ENCODE results near the gene GHITM. TPM values are rescaled to one million over a fixed set of nuclear protein-coding genes. Genes with fewer than 3 reads are reported as not detected.
A peak's percentile ranks its signal among the peaks of the same experiment; 100 is the strongest.
"Not testable (repeated sequence)": the region's sequence is repeated elsewhere in the genome, so short reads cannot be mapped to it uniquely, and the experiment has no call there.

The GHITM gene
- total and polyA plus RNA-seq, 4 donors = 107 to 177 (median 123) TPM

DNA sequence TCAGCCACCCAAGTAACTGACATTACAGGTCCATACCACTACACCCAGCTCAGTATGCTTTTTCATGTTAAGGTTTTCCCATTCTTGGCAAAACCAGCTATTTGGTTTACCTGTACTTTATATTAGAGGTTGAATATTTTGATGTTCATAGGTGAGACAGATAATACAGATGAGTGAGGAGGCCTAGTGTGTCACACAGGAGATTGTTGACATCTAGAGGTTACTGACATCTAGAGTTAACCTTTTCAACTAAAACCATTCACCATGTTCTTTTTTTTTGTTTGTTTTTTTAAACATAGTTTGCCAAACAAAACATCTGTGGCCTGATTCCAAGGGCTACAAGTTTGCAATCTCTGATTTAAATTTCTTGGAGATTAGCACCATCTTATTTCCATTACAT is 8.0 kb downstream of the GHITM start:
- Histone ChIP-seq H3K27ac (ENCODE audit: low read depth in 1 of 2, low read length in 1 of 2) (no peak overlapping the region), H3K9me3 (ENCODE audit: control insufficient read depth in 4 of 4, insufficient read depth in 3 of 4, low read length in 3 of 4) (no peaks in the 10 kb centered on the region), H3K36me3 (ENCODE audit: control insufficient read depth in 4 of 4, insufficient read depth in 4 of 4, low read length in 4 of 4) (peaks cover 32 to 58% (median 55%) of the 10 kb centered on the region in 4 donors), H3K27me3 (ENCODE audit: control insufficient read depth in 3 of 3, insufficient read depth in 3 of 3, low read length in 2 of 3) (no peaks in the 10 kb centered on the region), H3K4me1 (ENCODE audit: control insufficient read depth in 5 of 5, insufficient read depth in 5 of 5, low read length in 5 of 5) (no peaks in the 10 kb centered on the region), H3K9ac (ENCODE audit: insufficient read depth in 1 of 2, low read length in 2 of 2) (no peak overlapping the region), H3K4me3 (no peak overlapping the region)
- DNase-seq = no peak
- no peak for ATAC-seq (ENCODE audit: insufficient read depth, low FRiP score)
- TF ChIP-seq, protein P1, sequence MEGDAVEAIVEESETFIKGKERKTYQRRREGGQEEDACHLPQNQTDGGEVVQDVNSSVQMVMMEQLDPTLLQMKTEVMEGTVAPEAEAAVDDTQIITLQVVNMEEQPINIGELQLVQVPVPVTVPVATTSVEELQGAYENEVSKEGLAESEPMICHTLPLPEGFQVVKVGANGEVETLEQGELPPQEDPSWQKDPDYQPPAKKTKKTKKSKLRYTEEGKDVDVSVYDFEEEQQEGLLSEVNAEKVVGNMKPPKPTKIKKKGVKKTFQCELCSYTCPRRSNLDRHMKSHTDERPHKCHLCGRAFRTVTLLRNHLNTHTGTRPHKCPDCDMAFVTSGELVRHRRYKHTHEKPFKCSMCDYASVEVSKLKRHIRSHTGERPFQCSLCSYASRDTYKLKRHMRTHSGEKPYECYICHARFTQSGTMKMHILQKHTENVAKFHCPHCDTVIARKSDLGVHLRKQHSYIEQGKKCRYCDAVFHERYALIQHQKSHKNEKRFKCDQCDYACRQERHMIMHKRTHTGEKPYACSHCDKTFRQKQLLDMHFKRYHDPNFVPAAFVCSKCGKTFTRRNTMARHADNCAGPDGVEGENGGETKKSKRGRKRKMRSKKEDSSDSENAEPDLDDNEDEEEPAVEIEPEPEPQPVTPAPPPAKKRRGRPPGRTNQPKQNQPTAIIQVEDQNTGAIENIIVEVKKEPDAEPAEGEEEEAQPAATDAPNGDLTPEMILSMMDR (IDR thresholded peaks at IDR 0.05; ENCODE audit: control extremely low read depth, extremely low read depth) = no peak

DNA sequence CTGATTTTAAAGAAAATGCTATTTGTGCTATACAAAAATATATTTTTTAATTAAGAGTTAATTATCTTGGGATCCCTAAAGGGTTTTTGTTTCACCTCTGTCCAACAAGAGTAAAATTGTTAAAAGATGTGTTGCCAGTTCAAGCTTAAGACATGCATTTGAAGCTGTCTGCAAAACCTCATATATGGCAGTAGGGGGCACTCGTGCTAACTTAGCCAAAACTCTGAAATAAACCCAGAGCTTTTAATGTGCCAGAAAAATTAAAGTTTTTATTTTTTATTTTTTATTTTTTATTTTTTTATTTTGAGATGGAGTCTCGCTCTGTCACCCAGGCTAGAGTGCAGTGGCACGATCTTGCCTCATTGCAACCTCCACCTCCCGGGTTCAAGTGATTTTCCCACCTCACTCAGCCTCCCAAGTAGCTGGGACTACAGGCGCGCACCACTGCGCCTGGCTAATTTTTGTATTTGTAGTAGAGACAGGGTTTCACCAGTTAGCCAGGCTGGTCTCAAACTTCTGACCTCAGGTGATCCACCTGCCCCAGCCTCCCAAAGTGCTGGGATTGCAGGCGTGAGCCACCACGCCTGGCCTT is 8.8 kb downstream of the GHITM start:
- not testable (repeated sequence) for H3K4me1 ChIP-seq (ENCODE audit: control insufficient read depth in 5 of 5, insufficient read depth in 5 of 5, low read length in 5 of 5); H3K27me3 ChIP-seq (ENCODE audit: control insufficient read depth in 3 of 3, insufficient read depth in 3 of 3, low read length in 2 of 3); ATAC-seq (ENCODE audit: insufficient read depth, low FRiP score)

DNA sequence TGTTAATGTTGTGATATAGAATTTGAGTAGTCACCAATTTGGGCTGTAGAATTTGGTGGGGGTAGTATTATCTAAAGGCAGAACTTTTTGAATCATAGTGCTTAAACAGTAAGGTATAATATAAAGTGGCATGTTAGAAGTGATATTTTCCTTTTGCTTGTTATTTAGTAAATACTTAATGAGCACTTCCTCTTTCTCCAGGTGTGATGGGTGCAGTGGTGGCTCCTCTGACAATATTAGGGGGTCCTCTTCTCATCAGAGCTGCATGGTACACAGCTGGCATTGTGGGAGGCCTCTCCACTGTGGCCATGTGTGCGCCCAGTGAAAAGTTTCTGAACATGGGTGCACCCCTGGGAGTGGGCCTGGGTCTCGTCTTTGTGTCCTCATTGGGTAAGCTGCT is 10.5 kb downstream of the GHITM start:
- Histone ChIP-seq H3K4me1 (ENCODE audit: control insufficient read depth in 5 of 5, insufficient read depth in 5 of 5, low read length in 5 of 5) (no peaks in the 10 kb centered on the region), H3K4me3 (no peak overlapping the region), H3K9me3 (ENCODE audit: control insufficient read depth in 4 of 4, insufficient read depth in 3 of 4, low read length in 3 of 4) (no peaks in the 10 kb centered on the region), H3K36me3 (ENCODE audit: control insufficient read depth in 4 of 4, insufficient read depth in 4 of 4, low read length in 4 of 4) (peaks cover 29 to 55% (median 44%) of the 10 kb centered on the region in 4 donors), H3K9ac (ENCODE audit: insufficient read depth in 1 of 2, low read length in 2 of 2) (no peak overlapping the region), H3K27ac (ENCODE audit: low read depth in 1 of 2, low read length in 1 of 2) (no peak overlapping the region), H3K27me3 (ENCODE audit: control insufficient read depth in 3 of 3, insufficient read depth in 3 of 3, low read length in 2 of 3) (no peaks in the 10 kb centered on the region)
- DNase-seq (no peak), ATAC-seq (ENCODE audit: insufficient read depth, low FRiP score) (no peak)
- WGBS, 2 donors = 94% methylated on average over 2 of the region's 2 CpGs
- TF ChIP-seq, protein P1 (IDR thresholded peaks at IDR 0.05; ENCODE audit: control extremely low read depth, extremely low read depth) = no peak

More for the DNA sequence above, 8.8 kb downstream of the GHITM start:
- WGBS, 2 donors = 82 to 88% methylated on average over 9 of the region's 9 CpGs
- DNase-seq = peak in 2 of 3 donors; percentile 30 to 43
- H3K9ac ChIP-seq (ENCODE audit: insufficient read depth in 1 of 2, low read length in 2 of 2); H3K4me3 ChIP-seq; H3K27ac ChIP-seq (ENCODE audit: low read depth in 1 of 2, low read length in 1 of 2); H3K9me3 ChIP-seq (ENCODE audit: control insufficient read depth in 4 of 4, insufficient read depth in 3 of 4, low read length in 3 of 4): not testable (repeated sequence)
- TF ChIP-seq, protein P1 (IDR thresholded peaks at IDR 0.05; ENCODE audit: control extremely low read depth, extremely low read depth) = peak; percentile 42
- H3K36me3 ChIP-seq (ENCODE audit: control insufficient read depth in 4 of 4, insufficient read depth in 4 of 4, low read length in 4 of 4) = peaks cover 34 to 62% (median 54%) of the 10 kb centered on the region in 4 donors

DNA sequence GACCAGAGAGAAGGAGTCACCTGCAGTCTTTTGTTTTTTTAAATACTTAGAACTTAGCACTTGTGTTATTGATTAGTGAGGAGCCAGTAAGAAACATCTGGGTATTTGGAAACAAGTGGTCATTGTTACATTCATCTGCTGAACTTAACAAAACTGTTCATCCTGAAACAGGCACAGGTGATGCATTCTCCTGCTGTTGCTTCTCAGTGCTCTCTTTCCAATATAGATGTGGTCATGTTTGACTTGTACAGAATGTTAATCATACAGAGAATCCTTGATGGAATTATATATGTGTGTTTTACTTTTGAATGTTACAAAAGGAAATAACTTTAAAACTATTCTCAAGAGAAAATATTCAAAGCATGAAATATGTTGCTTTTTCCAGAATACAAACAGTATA is 13.5 kb downstream of the GHITM start:
- H3K27me3 ChIP-seq (ENCODE audit: control insufficient read depth in 3 of 3, insufficient read depth in 3 of 3, low read length in 2 of 3) = no peaks in the 10 kb centered on the region
- H3K36me3 ChIP-seq (ENCODE audit: control insufficient read depth in 4 of 4, insufficient read depth in 4 of 4, low read length in 4 of 4) = peaks cover 20 to 37% (median 28%) of the 10 kb centered on the region in 4 donors
- DNase-seq (no peak), ATAC-seq (ENCODE audit: insufficient read depth, low FRiP score) (no peak)
- H3K9ac ChIP-seq (ENCODE audit: insufficient read depth in 1 of 2, low read length in 2 of 2) = no peak overlapping the region
- TF ChIP-seq, protein P1 (IDR thresholded peaks at IDR 0.05; ENCODE audit: control extremely low read depth, extremely low read depth) = no peak
- H3K9me3 ChIP-seq (ENCODE audit: control insufficient read depth in 4 of 4, insufficient read depth in 3 of 4, low read length in 3 of 4) = no peaks in the 10 kb centered on the region
- H3K27ac ChIP-seq (ENCODE audit: low read depth in 1 of 2, low read length in 1 of 2) = no peak overlapping the region
- H3K4me1 ChIP-seq (ENCODE audit: control insufficient read depth in 5 of 5, insufficient read depth in 5 of 5, low read length in 5 of 5) = no peaks in the 10 kb centered on the region
- no peak overlapping the region for H3K4me3 ChIP-seq
